LNCaP clone FGC (cell line): ENCODE measurements around the gene ANO10.
"Not testable (repeated sequence)": the region's sequence is repeated elsewhere in the genome, so short reads cannot be mapped to it uniquely, and the experiment has no call there.

Experiments
- DNase-seq: peaks from one replicate; pipeline ENCODE4 v3.0.0-alpha.2; 2011; ENCODE audit warnings: low read depth
- H3K4me3 ChIP-seq: 2 replicates; pipeline ENCODE4 v1.5.1; 2011; ENCODE audit warnings: mild to moderate bottlenecking, low read depth, low read length, control low read depth
- TF ChIP-seq, protein P1 (sequence below): IDR thresholded peaks from 2 replicates; pipeline ENCODE4 v1.5.1; 2012; ENCODE audit warnings: mild to moderate bottlenecking; ENCODE audit not compliant: control insufficient read depth, insufficient read depth; ENCODE audit errors: extremely low read depth

ANO10 gene, protein sequence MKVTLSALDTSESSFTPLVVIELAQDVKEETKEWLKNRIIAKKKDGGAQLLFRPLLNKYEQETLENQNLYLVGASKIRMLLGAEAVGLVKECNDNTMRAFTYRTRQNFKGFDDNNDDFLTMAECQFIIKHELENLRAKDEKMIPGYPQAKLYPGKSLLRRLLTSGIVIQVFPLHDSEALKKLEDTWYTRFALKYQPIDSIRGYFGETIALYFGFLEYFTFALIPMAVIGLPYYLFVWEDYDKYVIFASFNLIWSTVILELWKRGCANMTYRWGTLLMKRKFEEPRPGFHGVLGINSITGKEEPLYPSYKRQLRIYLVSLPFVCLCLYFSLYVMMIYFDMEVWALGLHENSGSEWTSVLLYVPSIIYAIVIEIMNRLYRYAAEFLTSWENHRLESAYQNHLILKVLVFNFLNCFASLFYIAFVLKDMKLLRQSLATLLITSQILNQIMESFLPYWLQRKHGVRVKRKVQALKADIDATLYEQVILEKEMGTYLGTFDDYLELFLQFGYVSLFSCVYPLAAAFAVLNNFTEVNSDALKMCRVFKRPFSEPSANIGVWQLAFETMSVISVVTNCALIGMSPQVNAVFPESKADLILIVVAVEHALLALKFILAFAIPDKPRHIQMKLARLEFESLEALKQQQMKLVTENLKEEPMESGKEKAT

DNA sequence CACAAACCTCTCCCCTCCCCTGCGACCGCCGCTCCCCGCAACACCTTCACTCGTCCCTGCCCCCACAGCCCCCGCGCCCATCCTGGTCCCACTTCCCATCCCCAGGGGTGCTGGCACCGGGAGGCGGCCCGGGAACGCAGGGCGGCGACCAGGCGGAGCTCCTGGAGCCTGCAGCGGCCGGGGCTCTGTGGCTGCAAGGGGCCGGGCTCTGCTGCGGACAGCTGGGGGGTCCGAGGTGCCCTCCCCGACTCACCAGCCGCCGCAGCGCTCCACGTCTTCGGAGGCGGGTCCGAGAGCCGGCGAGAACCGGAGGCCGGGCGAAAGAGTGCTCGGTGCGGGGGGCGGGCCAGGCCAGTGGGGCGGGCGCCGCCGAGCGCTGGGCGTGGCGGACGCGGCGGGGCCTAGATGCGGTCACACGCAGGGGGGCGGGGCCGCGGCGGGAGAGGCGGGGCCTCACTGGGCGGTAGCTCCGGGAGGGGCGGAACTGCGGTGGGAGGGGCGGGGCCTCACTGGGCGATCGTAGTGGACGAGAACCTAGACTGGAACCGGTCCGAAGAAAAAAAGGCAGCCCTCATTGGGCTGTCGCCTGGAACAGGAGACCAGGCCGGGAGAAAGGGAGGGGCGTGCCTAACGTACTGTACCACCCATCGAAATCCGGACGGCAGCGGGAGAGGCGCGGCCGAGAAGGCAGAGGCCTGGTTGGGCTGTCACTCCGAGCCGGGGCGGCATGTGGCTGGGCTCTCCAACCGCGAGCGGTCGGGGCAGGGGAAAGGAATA is at the start of gene ANO10:
Gene ANO10 (minus strand): TSS at position 356 of the 777 bp plus-strand sequence. CDS start 16,159 bp downstream, outside the sequence.
- peak within 1 kb of the TSS; percentile 82 for H3K4me3 ChIP-seq
- peak; percentile 97 for DNase-seq
- TF ChIP-seq, protein P1, sequence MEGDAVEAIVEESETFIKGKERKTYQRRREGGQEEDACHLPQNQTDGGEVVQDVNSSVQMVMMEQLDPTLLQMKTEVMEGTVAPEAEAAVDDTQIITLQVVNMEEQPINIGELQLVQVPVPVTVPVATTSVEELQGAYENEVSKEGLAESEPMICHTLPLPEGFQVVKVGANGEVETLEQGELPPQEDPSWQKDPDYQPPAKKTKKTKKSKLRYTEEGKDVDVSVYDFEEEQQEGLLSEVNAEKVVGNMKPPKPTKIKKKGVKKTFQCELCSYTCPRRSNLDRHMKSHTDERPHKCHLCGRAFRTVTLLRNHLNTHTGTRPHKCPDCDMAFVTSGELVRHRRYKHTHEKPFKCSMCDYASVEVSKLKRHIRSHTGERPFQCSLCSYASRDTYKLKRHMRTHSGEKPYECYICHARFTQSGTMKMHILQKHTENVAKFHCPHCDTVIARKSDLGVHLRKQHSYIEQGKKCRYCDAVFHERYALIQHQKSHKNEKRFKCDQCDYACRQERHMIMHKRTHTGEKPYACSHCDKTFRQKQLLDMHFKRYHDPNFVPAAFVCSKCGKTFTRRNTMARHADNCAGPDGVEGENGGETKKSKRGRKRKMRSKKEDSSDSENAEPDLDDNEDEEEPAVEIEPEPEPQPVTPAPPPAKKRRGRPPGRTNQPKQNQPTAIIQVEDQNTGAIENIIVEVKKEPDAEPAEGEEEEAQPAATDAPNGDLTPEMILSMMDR, result no peak

DNA sequence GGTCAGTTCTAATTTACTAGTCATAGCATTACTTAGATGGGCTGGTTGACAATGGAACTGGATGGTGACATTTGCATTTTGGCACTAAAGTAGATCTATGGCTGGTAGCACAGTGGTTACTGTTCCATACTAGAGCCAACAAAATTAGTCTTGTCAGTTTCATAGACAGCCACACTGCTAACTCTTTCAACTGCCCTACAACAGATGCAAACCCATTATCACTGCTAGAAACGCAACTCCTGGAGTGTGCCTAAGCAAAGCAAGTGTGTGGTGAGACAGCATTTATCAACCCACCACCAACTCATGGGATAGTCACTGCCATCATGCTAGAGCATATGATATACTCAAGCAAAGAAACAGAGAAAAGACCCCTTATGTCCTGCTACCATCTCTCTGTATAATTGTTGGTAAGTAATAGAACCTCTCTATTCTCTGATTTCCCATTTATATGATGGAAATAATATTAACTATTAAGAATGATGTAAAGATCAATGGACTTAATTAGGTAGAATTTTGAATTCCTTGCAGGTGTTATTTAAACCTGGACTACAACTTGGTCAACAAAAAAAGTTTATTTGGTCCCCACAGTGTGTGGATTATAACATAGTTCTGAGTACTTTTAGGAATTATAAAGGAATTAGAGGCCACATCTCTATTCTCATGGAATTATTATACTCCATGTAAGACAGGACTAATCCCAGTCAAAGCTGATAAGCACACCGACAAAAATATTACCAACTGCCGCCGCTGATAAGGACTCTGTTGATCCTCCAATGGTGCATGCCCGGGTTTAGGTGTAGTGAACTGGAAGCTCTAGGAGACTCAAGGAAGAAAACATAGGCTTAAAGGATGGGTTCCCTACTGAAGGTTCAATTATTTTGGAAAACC is 49.1 kb upstream of the ANO10 start:
- no peak overlapping the region for H3K4me3 ChIP-seq
- no peak for DNase-seq
- TF ChIP-seq, protein P1, result no peak

DNA sequence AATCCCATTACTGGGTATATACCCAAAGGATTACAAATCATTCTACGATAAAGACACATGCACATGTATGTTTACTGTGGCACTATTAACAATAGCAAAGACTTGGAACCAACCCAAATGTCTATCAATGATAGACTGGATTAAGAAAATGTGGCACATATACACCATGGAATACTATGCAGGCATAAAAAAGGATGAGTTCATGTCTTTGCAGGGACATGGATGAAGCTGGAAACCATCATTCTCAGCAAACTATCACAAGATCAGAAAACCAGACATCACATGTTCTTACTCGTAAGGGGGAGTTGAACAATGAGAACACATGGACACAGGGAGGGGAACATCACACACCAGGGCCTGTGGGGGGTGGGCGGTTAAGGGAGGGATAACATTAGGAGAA is 43.2 kb upstream of the ANO10 start:
- H3K4me3 ChIP-seq, DNase-seq: not testable (repeated sequence)

DNA sequence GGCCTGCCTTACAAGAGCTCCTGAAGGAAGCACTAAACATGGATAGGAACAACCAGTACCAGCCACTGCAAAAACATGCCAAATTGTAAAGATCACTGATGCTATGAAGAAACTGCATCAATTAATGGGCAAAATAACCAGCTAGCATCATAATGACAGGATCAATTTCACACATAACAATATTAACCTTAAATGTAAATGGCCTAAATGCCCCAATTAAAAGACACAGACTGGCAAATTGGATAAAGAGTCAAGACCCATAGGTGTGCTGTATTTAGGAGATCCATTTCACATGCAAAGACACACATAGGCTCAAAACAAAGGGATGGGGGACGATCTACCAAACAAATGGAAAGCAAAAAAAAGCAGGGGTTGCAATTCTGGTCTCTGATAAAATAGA is 39.6 kb upstream of the ANO10 start:
- DNase-seq, H3K4me3 ChIP-seq: not testable (repeated sequence)

DNA sequence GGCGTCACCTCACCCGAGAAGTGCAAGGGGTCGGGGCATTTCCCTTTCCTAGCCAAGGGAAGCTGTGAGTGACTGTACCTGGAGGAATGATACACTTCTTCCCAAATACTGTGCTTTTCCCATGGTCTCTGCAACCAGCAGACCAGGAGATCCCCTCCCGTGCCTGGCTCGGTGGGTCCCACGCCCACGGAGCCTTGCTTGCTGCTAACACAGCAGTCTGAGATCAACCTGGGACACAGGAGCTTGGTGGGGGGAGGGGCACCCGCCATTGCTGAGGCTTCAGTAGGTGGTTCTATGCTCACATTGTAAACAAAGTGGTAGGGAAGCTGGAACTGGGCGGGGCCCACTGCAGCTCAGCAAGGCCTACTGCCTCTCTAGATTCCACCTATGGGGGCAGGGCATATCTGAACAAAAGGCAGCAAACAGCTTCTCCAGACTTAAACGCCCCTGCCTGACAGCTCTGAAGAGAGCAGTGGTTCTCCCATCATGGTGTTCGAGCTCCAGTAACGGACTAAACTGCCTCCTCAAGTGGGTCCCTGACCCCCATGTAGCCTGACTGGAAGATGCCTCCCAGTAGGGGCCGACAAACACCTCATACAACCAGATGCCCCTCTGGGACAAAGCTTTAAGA is 37.6 kb upstream of the ANO10 start:
- no peak for DNase-seq
- TF ChIP-seq, protein P1, result no peak
- H3K4me3 ChIP-seq, result no peak overlapping the region

DNA sequence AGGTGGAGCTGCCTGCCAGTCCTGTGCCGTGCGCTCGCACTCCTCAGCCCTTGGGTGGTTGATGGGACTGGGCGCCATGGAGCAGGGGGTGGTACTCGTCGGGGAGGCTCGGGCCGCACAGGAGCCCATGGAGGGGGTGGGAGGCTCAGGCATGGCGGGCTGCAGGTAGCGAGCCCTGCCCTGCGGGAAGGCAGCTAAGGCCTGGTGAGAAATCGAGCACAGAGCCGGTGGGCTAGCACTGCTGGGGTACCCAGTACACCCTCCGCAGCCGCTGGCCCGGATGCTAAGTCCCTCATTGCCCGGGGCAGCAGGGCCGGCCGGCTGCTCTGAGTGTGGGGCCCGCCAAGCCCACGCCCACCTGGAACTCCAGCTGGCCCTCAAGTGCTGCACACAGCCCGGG is 34.6 kb upstream of the ANO10 start:
- H3K4me3 ChIP-seq, DNase-seq: not testable (repeated sequence)

DNA sequence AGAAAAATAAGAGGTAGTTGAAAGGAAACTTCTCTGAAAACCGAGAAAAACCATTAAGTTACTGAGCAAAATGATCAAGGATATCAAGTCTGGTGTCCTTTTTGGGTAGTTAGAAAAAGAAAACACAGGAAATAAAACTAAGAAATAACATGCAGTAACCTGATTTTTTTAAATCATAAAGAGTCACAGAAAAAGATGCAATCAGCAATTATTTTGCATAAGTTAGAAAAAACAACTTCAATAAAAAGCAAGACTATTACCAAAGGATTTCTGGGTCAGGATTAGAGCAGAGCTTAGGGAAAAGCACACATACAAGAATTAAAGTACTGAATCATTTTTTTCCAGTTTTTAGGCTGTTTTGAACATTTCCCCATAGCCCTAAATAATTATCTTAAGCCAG is 28.5 kb upstream of the ANO10 start:
- DNase-seq, result no peak
- no peak overlapping the region for H3K4me3 ChIP-seq
- TF ChIP-seq, protein P1, result no peak
